OCI-LY7 (cell line): ENCODE results near the gene CPZ.

Source experiments
- EZH2phosphoT487 ChIP-seq: fragments of 200-600 bp; sonication (generic); IDR thresholded peaks from 2 replicates; pipeline ENCODE4 v1.6.1; 2018; ENCODE audit warnings: low read depth, borderline replicate concordance, mild to moderate bottlenecking, mixed run types, antibody characterized with exemption, low read length, moderate library complexity, mixed read lengths
- TF ChIP-seq, protein P1 (sequence below): fragments of 200-600 bp; sonication (generic); conservative IDR thresholded peaks from 2 replicates; pipeline ENCODE4 v1.5.1; 2014; ENCODE audit warnings: mild to moderate bottlenecking, antibody characterized with exemption, low read length, moderate library complexity, mixed read lengths

DNA sequence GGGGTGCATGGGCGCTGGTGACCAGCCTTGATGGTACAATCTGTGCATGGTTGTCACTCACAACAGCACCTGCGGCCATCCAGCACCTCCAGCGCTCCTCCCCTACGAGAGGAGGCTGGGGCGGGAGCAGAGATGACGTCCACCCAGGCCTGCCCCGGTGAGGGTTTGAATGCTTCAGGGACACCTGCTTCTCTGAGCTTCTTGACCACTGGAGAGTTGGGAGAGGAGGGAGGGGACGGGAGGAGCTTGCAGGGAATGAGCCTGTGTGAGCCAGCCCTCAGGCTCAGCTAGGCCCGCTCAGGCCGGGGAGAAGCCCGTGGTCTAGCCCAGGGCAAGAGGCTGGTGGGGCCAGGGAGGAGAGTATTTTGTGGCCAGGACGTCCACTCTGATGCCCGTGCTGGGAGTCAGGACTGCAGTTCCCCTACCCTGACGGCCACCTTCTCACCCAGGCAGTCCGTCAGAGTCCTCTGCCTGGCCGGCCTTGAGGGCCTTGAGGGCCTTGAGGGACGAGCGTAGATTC lies 59.2 kb downstream of the CPZ start:
- TF ChIP-seq, protein P1, sequence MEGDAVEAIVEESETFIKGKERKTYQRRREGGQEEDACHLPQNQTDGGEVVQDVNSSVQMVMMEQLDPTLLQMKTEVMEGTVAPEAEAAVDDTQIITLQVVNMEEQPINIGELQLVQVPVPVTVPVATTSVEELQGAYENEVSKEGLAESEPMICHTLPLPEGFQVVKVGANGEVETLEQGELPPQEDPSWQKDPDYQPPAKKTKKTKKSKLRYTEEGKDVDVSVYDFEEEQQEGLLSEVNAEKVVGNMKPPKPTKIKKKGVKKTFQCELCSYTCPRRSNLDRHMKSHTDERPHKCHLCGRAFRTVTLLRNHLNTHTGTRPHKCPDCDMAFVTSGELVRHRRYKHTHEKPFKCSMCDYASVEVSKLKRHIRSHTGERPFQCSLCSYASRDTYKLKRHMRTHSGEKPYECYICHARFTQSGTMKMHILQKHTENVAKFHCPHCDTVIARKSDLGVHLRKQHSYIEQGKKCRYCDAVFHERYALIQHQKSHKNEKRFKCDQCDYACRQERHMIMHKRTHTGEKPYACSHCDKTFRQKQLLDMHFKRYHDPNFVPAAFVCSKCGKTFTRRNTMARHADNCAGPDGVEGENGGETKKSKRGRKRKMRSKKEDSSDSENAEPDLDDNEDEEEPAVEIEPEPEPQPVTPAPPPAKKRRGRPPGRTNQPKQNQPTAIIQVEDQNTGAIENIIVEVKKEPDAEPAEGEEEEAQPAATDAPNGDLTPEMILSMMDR, result no peak
- TF ChIP-seq EZH2phosphoT487, result no peak
